GM12801 (cell line): ENCODE measurements around the gene DHPS.

Source experiments
- CTCF ChIP-seq: IDR thresholded peaks from one replicate; pipeline ENCODE4 v1.5.1; 2011; ENCODE audit warnings: control low read depth; ENCODE audit not compliant: insufficient read length; ENCODE audit errors: extremely low read depth

The DHPS gene

GRCh38 chr19:12708641-12709040, 27.0 kb upstream of the DHPS start:
- no peak for TF ChIP-seq CTCF

DNA sequence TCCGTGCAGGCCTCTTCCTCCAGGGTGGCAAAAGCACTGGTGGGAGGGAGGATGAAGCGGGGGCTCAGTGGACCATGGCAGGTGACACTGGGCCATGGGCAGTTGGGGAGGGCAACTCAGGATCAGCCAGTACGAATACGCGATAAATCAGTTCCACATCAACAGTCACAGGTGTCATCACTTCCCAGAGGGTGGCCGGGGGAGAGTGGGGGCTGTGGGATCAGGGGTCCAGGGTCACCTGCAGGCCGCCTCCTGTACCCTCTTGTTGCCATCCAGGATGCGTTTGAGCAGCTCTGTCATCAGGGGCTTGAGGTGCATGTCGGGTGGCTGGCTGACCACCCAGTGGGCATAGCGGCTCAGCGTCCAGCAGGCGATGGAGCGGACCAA, 24.6 kb upstream of the DHPS start:
- TF ChIP-seq CTCF: no peak

- no peak for TF ChIP-seq CTCF
Observed at GRCh38 chr19:12705654-12706331, 24.1 kb upstream of the DHPS start.

DNA sequence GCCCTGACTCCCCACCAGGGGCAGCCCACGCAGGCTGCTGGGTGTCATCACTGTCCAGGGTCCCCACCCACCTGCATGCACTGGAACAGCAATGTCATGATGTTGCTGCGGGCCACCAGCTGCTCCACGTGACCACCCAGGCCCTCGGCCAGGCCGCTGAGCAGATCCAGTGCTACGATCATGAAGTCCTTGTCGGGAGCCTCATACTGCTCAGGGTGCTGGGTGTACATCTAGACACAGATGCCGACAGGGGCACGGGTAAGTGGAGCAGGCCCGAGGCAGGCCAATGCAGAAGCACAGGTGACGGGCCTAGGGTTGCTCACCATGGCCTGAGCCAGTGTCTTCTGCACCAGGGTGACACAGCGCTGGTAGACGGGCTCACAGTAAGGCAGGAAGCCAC, 23.5 kb upstream of the DHPS start:
- no peak for TF ChIP-seq CTCF

DNA sequence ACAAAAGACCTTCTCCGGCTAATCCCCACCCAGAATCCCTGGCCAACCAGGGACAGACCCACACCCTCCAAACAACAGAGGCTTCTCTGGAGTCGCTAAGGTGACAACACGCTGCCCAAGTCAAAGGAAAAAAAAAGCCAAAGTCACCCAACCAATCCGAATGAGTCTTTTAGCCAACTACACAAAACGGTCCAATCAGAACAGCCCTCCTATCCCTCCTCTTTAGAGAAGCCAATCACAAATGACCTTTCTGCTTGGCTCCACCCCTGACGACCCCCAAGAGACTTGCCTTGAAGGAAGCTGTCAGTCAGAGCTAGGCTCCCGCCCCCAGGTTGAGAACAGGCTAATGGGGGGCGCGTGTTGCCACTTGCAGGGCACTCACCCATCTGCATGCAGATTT, 21.4 kb upstream of the DHPS start:
- TF ChIP-seq CTCF: no peak

- no peak for TF ChIP-seq CTCF
Observed at GRCh38 chr19:12701596-12702282, 20.1 kb upstream of the DHPS start.

GRCh38 chr19:12698138-12698537, 16.5 kb upstream of the DHPS start:
- no peak for TF ChIP-seq CTCF
